ENCODE data around the gene USP33.

DNA sequence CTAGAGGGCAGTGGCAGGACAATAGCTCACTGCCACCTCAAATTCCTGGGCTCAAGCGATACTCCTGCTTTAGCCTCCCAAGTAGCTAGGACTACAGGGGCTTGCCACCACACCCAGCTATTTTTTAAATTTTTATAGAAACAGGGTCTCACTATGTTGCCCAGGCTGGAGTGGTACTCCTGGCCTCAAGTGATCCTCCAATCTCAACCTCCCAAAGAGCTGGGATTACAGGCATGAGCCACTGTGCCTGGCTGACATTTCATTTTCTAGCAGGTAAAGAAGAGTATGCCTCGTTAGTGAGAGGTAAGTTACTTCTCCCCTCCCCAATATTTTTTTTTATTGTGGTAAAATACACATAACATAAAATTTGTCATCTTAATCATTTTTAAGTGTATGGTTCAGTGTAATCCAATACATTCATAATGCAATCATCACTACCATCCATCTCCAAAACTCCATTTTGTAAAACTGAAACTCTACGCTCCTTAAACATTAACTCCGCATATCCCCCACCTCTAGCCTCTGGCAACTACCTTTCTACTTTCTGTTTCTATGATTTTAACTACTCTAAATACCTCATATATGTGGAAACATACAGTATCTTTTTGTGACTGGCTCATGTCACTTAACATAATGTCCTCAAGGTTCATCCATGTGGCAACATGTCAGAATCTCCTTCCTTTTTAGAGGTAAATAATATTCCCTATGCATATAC, 99.6 kb downstream of the USP33 start:
- TF ChIP-seq FOXP1 (CRISPR knock-in tag; IDR thresholded peaks at IDR 0.05; ENCODE audit: borderline replicate concordance) (no peak), JUN (CRISPR knock-in tag; IDR thresholded peaks at IDR 0.05) (no peak), IRF2 (CRISPR knock-in tag; IDR thresholded peaks at IDR 0.05; ENCODE audit: borderline replicate concordance, low read depth) (no peak), CBFB (CRISPR knock-in tag; IDR thresholded peaks at IDR 0.05; ENCODE audit: low read depth) (no peak), ZNF512 (CRISPR knock-in tag; IDR thresholded peaks at IDR 0.05; ENCODE audit: borderline replicate concordance) (no peak)
- TF ChIP-seq, protein P1, sequence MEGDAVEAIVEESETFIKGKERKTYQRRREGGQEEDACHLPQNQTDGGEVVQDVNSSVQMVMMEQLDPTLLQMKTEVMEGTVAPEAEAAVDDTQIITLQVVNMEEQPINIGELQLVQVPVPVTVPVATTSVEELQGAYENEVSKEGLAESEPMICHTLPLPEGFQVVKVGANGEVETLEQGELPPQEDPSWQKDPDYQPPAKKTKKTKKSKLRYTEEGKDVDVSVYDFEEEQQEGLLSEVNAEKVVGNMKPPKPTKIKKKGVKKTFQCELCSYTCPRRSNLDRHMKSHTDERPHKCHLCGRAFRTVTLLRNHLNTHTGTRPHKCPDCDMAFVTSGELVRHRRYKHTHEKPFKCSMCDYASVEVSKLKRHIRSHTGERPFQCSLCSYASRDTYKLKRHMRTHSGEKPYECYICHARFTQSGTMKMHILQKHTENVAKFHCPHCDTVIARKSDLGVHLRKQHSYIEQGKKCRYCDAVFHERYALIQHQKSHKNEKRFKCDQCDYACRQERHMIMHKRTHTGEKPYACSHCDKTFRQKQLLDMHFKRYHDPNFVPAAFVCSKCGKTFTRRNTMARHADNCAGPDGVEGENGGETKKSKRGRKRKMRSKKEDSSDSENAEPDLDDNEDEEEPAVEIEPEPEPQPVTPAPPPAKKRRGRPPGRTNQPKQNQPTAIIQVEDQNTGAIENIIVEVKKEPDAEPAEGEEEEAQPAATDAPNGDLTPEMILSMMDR (IDR thresholded peaks at IDR 0.05): no peak

All from WTC11 (cell line).